Left lung (tissue), 10 donors: ENCODE measurements around the gene ERF. TPM values are rescaled to one million over a fixed set of nuclear protein-coding genes. Genes with fewer than 3 reads are reported as not detected.
"Not testable (repeated sequence)": the region's sequence is repeated elsewhere in the genome, so short reads cannot be mapped to it uniquely, and the experiment has no call there.

Source experiments
- ATAC-seq: fragments of 200-7000 bp; cut with Tn5 transposase; one replicate; pipeline ENCODE4 v1.9.1; 2020; ENCODE audit warnings: moderate library complexity
- DNase-seq, 4 donors: peaks; one replicate each; pipeline ENCODE4 v3.0.0-alpha.2; 2013 to 2020
- H3K27ac ChIP-seq, 2 donors: fragments of 200-600 bp; sonication (generic) in 1 of 2; one replicate each; pipeline versions ENCODE4 v1.5.0 to v1.8.0; 2020 to 2021
- H3K27me3 ChIP-seq, 2 donors: fragments of 200-600 bp; sonication (generic) in 1 of 2; one replicate each; pipeline versions ENCODE4 v1.5.0 to v1.8.0; 2020 to 2021
- H3K36me3 ChIP-seq, 2 donors: fragments of 200-600 bp; sonication (generic) in 1 of 2; one replicate each; pipeline versions ENCODE4 v1.5.0 to v1.8.0; 2020 to 2021
- H3K4me1 ChIP-seq, 2 donors: fragments of 200-600 bp; one replicate each; pipeline ENCODE4 v1.8.0; 2021
- H3K4me3 ChIP-seq, 2 donors: fragments of 200-600 bp; sonication (generic) in 1 of 2; one replicate each; pipeline versions ENCODE4 v1.5.0 to v1.8.0; 2020 to 2021; ENCODE audit warnings: mild to moderate bottlenecking in 1 of 2
- H3K9me3 ChIP-seq, 2 donors: fragments of 200-600 bp; sonication (generic) in 1 of 2; one replicate each; pipeline versions ENCODE4 v1.5.0 to v1.8.0; 2020 to 2021
- intact Hi-C, 2 donors: fragments of 100-400 bp; cut with DNase I; formaldehyde crosslinking; loops; one replicate each; pipeline versions ENCODE4 v1.11.2 to v1.14.2; 2022
- polyA plus RNA-seq, 6 donors: library from polyadenylated mRNA; unstranded; fragments of 120-200 nt; gene quantifications; one replicate each; pipeline ENCODE4 v1.2.1, GENCODE V29; 2013; ENCODE audit not compliant: insufficient read length in 6 of 6
- total RNA-seq, 2 donors: library from RNA; stranded (reverse); fragmentation: NEBNext Ultra II Directional; extraction: Animal tissue kit (Norgen Biotek cat#: 25700); gene quantifications; one replicate each; pipeline ENCODE4 v1.2.1, GENCODE V29; 2021
- TF ChIP-seq, protein P1 (sequence below), 2 donors: fragments of 200-600 bp; sonication (generic) in 1 of 2; IDR thresholded peaks; one replicate each; pipeline versions ENCODE4 v1.5.0 to v1.8.0; 2021; ENCODE audit warnings: antibody characterized with exemption in 2 of 2
- donor health status: DM: no; HTN: yes; CAD: no.
- donor health status: DM: no; HTN: no; CAD: no.

ERF gene
- total and polyA plus RNA-seq, 8 donors, result 42.9 to 56.4 (median 48.9) TPM

DNA sequence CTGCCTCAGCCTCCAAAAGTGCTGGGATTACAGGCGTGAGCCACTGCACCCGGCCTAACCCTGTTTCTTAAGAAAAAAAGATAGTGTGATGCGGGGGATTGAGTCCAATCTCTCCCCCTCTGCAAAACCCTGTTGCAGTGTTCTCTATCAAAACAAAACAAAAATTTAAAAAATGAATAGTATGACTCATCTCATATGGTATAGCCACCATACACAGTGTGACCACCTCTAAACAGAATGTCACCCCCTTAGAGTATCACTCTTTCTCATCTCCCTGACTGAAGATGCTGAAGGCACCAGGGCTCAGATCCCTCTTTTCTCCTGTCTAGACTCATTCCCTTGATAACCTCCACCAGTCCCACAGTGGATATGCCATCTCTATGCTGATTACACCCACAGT lies 6.8 kb upstream of the ERF start:
- Histone ChIP-seq H3K4me3 (no peak overlapping the region), H3K27ac (no peak overlapping the region), H3K27me3 (peaks cover 0 to 5% of the 10 kb centered on the region in 2 donors), H3K4me1 (peaks cover 0 to under 1% of the 10 kb centered on the region in 2 donors), H3K36me3 (no peaks in the 10 kb centered on the region), H3K9me3 (no peaks in the 10 kb centered on the region)
- DNase-seq, result no peak
- ATAC-seq, result no peak
- intact Hi-C loops, result no loop called here
- TF ChIP-seq, protein P1, sequence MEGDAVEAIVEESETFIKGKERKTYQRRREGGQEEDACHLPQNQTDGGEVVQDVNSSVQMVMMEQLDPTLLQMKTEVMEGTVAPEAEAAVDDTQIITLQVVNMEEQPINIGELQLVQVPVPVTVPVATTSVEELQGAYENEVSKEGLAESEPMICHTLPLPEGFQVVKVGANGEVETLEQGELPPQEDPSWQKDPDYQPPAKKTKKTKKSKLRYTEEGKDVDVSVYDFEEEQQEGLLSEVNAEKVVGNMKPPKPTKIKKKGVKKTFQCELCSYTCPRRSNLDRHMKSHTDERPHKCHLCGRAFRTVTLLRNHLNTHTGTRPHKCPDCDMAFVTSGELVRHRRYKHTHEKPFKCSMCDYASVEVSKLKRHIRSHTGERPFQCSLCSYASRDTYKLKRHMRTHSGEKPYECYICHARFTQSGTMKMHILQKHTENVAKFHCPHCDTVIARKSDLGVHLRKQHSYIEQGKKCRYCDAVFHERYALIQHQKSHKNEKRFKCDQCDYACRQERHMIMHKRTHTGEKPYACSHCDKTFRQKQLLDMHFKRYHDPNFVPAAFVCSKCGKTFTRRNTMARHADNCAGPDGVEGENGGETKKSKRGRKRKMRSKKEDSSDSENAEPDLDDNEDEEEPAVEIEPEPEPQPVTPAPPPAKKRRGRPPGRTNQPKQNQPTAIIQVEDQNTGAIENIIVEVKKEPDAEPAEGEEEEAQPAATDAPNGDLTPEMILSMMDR (IDR thresholded peaks at IDR 0.05), result no peak

- H3K36me3 ChIP-seq, intact Hi-C loops, H3K27ac ChIP-seq, H3K4me3 ChIP-seq, ATAC-seq, DNase-seq, H3K9me3 ChIP-seq: not testable (repeated sequence)
- Histone ChIP-seq H3K27me3 (peaks cover 0 to 19% of the 10 kb centered on the region in 2 donors), H3K4me1 (peaks cover 2 to 22% of the 10 kb centered on the region in 2 donors)
Measured at GRCh38 chr19:42257842-42258241, 2.9 kb upstream of the ERF start.

- Histone ChIP-seq H3K4me1 (peaks cover 16 to 39% of the 10 kb centered on the region in 2 donors), H3K36me3 (no peaks in the 10 kb centered on the region), H3K9me3 (no peaks in the 10 kb centered on the region), H3K27me3 (peaks cover 0 to 19% of the 10 kb centered on the region in 2 donors), H3K27ac (peak overlapping the region; percentile 95 to 98), H3K4me3 (peak overlapping the region; percentile 98 to 100)
- TF ChIP-seq, protein P1 (IDR thresholded peaks at IDR 0.05), result no peak
- peak in 2 of 4 donors; percentile 47 to 64 for DNase-seq
- intact Hi-C loops, result no loop called here
- peak; percentile 10 for ATAC-seq
Measured at GRCh38 chr19:42255766-42256745, 1.1 kb upstream of the ERF start.

DNA sequence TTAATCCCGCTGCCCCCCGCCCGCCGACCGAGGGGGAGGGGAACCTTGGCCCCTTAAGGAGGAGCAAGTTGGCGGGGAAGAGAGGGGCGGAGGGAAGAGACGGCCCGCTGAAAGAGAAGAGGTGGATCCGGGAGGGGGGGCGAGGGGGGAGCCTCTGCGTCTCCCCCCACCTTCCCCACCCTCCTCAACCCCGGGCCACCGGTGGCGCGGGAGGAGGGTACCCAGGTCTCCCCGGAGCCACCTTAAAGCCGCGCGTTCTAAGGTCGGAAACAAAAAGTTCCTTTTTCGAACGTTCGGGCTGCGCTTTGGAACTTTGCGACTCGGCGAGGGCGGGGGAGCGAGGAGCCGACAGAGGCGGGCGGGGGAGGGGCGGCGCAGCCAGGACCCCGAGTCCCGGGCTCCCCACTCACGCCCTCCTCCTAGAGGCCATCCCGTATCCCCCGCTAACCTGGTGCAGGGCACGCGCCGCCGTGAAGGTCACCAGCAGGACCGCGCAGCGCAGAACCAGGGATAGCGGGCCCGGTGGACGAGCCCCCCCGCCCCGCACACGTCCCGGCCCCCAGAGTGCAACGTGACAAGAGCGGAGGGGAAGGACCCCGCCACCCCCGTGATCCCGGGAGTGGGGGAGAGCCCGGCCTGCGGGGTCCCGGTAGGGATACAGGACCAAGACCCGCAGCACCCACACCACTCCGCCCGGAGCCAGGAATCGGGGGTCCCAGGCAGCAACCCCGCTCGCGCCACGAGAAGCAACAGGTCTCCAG lies 659 bp downstream of the ERF start:
- TF ChIP-seq, protein P1 (IDR thresholded peaks at IDR 0.05), result no peak
- H3K4me1 ChIP-seq, result peaks cover 24 to 51% of the 10 kb centered on the region in 2 donors

GRCh38 chr19:42253245-42254088 lies 1.5 kb downstream of the ERF start:
- peak overlapping the region; percentile 95 to 98 for H3K27ac ChIP-seq
- ATAC-seq (peak; percentile 20), DNase-seq (peak; percentile 53 to 92 (median 72))
- peak overlapping the region; percentile 98 to 100 for H3K4me3 ChIP-seq
- H3K9me3 ChIP-seq, result no peaks in the 10 kb centered on the region
- H3K36me3 ChIP-seq, result peaks cover 0 to 19% of the 10 kb centered on the region in 2 donors
- TF ChIP-seq, protein P1 (IDR thresholded peaks at IDR 0.05), result no peak
- intact Hi-C loops, result loop anchor here in 1 of 2 donors (5.0 kb wide), 1 partner anchor 34 kb away; no protein-coding TSS in a partner anchor
- H3K27me3 ChIP-seq, result peaks cover 0 to 19% of the 10 kb centered on the region in 2 donors
- peaks cover 24 to 51% of the 10 kb centered on the region in 2 donors for H3K4me1 ChIP-seq

More for the DNA sequence above, 659 bp downstream of the ERF start:
- Histone ChIP-seq H3K27ac (peak overlapping the region; percentile 95 to 98), H3K4me3 (peak overlapping the region; percentile 98 to 100), H3K27me3 (peaks cover 0 to 19% of the 10 kb centered on the region in 2 donors), H3K9me3 (no peaks in the 10 kb centered on the region), H3K36me3 (peaks cover 0 to 11% of the 10 kb centered on the region in 2 donors)
- intact Hi-C loops, result loop anchor here in 1 of 2 donors (5.0 kb wide), 1 partner anchor 33 kb away; no protein-coding TSS in a partner anchor
- DNase-seq (peak; percentile 84 to 91 (median 84)), ATAC-seq (peak; percentile 39)
